Transverse colon (tissue), 4 donors: ENCODE results near the gene AFF1.
"Not testable (repeated sequence)": the region's sequence is repeated elsewhere in the genome, so short reads cannot be mapped to it uniquely, and the experiment has no call there.

Experiments
- EP300 ChIP-seq: sonication (generic); formaldehyde crosslinking; IDR thresholded peaks from one replicate; pipeline ENCODE4 v1.6.1; 2017; ENCODE audit warnings: antibody characterized with exemption, low read depth
- POLR2A ChIP-seq: fragments of 450-650 bp; IDR thresholded peaks from one replicate; pipeline ENCODE4 v1.6.1; 2016; ENCODE audit warnings: antibody characterized with exemption, mild to moderate bottlenecking, moderate library complexity
- POLR2AphosphoS5 ChIP-seq, 3 donors: sonication (generic); formaldehyde crosslinking; IDR thresholded peaks; one replicate each; pipeline ENCODE4 v1.6.1; 2016; ENCODE audit warnings: antibody characterized with exemption in 3 of 3
- TF ChIP-seq, protein P1 (sequence below), 5 experiments: fragments of 200-600 bp in 3 of 5; fragments of 450-650 bp in 2 of 5; sonication (generic) in 3 of 5; IDR thresholded peaks; 1 replicate in 2 of 5; 2 replicates in 3 of 5; pipeline ENCODE4 v1.5.1; 2016 to 2017; ENCODE audit warnings: antibody characterized with exemption in 5 of 5, inconsistent platforms in 3 of 5, mild to moderate bottlenecking in 2 of 5, moderate library complexity in 1 of 5

- TF ChIP-seq, protein P1, sequence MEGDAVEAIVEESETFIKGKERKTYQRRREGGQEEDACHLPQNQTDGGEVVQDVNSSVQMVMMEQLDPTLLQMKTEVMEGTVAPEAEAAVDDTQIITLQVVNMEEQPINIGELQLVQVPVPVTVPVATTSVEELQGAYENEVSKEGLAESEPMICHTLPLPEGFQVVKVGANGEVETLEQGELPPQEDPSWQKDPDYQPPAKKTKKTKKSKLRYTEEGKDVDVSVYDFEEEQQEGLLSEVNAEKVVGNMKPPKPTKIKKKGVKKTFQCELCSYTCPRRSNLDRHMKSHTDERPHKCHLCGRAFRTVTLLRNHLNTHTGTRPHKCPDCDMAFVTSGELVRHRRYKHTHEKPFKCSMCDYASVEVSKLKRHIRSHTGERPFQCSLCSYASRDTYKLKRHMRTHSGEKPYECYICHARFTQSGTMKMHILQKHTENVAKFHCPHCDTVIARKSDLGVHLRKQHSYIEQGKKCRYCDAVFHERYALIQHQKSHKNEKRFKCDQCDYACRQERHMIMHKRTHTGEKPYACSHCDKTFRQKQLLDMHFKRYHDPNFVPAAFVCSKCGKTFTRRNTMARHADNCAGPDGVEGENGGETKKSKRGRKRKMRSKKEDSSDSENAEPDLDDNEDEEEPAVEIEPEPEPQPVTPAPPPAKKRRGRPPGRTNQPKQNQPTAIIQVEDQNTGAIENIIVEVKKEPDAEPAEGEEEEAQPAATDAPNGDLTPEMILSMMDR (IDR thresholded peaks at IDR 0.05): not testable (repeated sequence)
- not testable (repeated sequence) for TF ChIP-seq EP300; POLR2A; POLR2AphosphoS5 (IDR thresholded peaks at IDR 0.05)
Observed at GRCh38 chr4:87085732-87086131, 150.9 kb downstream of the AFF1 start.
